ENCODE results near the gene CREB3.

The CREB3 gene

DNA sequence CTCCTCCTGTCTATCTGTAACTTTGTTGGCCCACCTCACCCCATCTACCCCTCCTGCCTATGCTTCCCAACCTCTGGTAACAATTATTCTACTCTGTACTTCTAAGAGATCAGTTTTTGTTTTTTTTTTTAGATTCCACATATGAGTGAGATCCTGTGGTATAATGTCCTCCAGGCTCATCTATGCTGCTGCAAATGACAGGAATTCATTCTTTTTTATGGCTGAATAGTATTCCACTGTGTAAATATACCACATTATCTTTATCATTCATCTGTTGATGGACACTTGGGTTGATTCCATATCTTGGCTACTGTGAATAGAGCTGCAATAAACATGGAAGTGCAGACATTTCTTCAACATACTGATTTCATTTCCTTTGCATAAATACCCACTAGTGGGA lies 51.0 kb downstream of the CREB3 start:
- no peak for DNase-seq

Measured in stimulated activated CD4-positive, alpha-beta T cell treated with anti-CD3 and anti-CD28 coated beads, Interleukin-4, amount 100 ng/mL, for 4 hours (primary cell).